CD4-positive, alpha-beta T cell treated with Interleukin-4 for 1 hour (primary cell): ENCODE measurements around the gene LARP1B.
"Not testable (repeated sequence)": the region's sequence is repeated elsewhere in the genome, so short reads cannot be mapped to it uniquely, and the experiment has no call there.

Source experiments
- DNase-seq, 2 donors: peaks; one replicate each; pipeline ENCODE4 v3.0.0-alpha.2; 2020 to 2022

Gene LARP1B

DNA sequence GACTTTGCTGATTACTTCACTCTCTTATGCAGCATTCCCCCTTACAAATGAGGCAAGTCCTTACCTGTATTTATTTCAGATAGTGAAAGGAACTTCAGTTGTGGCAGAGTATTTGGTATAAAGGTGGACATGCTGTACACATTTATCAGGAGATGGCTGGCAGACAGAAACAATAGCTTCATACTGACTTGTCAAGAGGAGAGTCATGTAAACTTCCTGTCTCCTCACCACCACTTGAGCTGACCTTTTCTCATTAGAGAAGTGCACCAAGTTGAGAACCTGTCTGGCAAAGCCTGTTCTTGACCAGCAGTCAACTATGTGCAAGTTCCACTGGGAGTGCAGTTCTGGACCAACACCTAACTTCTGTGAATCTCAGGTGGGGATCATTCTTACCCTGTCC lies 80.8 kb downstream of the LARP1B start:
- no peak for DNase-seq

- DNase-seq = no peak
Observed at GRCh38 chr4:128145727-128146126, 84.6 kb downstream of the LARP1B start.

DNA sequence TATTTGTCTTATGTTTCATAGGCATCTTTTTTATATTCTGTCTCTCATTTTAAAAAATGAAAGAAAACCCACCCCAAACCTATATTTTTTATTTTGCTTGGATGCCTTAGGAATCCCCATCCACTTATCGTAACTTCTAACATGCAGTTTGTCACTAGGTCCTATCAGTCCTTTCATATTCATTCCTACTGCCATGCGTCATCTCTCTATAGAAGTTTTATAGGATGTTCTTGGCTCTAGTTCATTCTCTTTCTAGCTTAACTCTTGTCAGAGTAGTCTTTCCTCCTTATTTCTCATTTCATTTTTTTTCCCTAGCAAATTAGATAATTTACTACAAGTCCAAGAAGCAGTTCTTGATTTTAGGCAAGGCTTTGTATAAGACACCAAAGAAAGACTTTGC lies 92.7 kb downstream of the LARP1B start:
- DNase-seq = no peak

GRCh38 chr4:128155231-128155855 lies 94.2 kb downstream of the LARP1B start:
- no peak for DNase-seq

GRCh38 chr4:128155874-128156456 lies 94.9 kb downstream of the LARP1B start:
- DNase-seq = no peak

GRCh38 chr4:128156472-128156871 lies 95.4 kb downstream of the LARP1B start:
- DNase-seq = not testable (repeated sequence)

- DNase-seq = no peak
Observed at GRCh38 chr4:128158894-128159293, 97.8 kb downstream of the LARP1B start.

DNA sequence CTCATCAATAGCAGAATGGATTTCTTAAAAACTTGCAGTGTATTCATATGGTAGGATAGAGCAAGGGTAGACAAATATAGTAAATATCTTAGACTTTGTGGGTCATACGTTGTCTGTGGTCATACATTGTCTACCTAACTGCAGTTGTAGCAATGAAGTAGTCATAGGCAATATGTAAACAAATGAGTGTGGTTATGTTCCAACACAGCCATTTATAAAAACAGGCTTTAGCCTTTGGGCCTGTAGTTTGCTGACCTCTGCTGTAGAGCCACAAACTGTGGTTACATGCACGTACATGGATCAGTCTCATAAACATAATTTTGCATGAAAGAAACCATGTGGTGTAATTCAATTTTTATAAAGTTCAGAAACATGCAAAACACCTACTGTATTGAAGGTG lies 98.9 kb downstream of the LARP1B start:
- DNase-seq = no peak

DNA sequence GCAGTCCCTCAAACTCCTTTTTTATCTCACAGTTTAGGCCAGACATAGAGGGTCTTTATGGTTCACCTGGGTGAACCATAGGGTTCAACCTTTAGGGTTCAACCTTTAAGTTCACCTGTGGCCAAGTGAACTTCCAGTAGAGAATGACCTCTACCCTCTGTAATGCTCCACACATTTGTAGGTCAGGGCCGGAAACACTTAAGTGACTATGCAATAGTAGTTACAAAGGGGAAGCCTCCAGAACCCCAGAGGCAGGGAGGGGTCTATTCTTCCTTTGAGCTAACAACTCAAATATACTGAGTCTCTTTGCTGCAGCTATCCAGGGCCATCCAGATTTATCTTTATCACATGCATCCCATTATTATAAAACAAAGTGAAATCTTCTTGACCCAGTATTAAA lies 100.0 kb downstream of the LARP1B start:
- DNase-seq = no peak

DNA sequence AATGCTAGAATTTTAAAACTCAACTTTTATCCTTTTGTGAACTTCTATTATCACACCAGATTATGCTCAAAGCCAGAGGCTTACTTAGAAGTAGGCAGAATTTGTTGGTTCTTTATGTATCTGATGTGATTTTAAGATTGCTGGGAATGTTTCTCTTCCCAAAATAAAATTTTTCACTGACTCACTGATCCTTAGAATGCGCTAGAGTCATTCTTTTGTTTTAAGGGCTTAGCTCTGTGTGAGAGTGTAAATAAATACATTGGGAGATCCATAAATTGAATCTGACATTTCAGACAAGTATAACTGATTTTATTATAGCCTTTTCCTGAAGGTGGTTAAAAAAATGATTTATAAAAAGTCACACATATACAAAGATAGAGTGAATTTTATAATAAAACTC lies 101.3 kb downstream of the LARP1B start:
- no peak for DNase-seq

DNA sequence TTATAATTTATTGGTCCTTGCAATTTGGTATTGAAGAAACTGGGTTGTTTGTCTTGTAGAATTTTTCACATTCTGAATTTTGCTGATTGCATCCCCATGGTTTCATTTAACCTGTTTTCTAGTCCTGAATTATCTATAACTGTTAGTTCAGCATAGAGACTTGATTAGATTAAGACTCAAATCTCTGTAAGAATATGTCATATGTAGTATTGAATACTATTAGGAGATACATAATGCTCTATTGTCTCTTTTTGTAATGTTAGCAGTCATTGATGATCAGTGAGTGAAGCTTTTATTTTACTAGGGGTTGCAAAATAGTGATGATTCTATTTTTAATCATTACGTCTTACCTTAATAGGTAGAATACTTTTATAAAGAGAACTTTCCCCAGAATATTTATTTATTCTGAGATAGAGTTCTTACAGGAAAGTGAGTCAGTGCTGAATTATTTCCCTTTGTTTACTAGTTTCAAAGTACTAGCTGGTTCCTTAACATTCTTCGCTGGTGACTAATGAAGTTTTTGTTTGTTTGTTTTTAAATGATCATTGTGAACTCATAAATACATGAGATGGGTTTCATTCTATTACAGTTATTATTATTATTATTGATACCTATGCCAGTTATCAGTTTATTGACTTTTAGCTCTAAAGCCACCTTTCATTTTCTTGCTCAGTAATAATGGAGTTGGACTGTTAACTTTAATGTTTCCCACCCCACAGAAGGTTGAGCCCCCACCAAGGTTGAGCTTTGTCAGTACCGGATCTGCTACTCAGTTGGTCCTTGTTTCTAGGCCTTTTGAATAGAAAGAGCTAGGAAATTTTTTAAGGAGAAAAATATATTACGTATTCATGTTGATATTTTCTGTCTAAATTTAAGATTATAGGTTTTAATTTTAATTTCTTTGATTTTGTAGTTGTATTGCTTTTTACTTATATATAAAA lies 102.3 kb downstream of the LARP1B start:
- no peak for DNase-seq

- no peak for DNase-seq
Observed at GRCh38 chr4:128166982-128167381, 105.9 kb downstream of the LARP1B start.

- no peak for DNase-seq
Observed at GRCh38 chr4:128168701-128169100, 107.6 kb downstream of the LARP1B start.

DNA sequence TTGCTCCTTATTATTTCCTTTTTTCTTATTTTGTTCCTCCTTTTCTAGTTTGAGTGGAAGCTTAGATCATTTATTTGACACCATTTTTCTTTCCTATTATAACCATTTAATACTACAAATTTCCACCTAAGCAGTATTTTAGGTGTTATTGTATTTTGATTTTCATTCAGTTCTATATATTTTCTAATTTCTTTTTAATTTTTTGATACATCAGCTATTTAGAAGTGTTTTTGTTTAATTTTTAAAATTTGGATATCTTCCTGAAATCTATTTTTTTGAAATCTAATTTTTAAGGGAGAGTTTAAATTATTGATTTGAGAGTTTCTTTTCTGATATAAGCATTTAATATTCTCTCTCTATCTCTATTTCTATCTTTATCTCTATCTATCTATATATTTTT lies 108.1 kb downstream of the LARP1B start:
- no peak for DNase-seq

DNA sequence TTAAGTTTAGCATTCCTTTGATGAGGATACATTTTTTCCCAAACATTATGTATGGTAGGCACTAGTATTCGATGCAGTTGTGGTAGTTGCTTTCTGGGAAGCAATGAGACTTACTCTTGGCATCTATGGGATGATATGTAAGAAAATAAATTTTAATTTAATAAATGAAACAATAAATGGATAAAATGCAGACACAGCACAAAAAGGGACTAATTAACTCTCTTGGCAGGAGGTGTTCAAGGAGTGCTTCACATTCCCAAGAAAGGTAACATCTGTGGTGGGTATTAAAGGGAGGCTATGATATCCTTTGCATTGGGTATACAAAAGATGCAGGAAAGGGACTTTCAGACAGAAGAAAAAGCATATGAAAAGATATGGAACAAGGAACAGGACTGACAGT lies 115.5 kb downstream of the LARP1B start:
- no peak for DNase-seq

- no peak for DNase-seq
Observed at GRCh38 chr4:128177498-128177897, 116.4 kb downstream of the LARP1B start.

GRCh38 chr4:128186623-128187022 lies 125.5 kb downstream of the LARP1B start:
- no peak for DNase-seq

GRCh38 chr4:128191115-128191781 lies 130.1 kb downstream of the LARP1B start:
- peak; percentile 73 for DNase-seq

GRCh38 chr4:128220286-128221235 lies 159.4 kb downstream of the LARP1B start:
- peak in 1 of 2 donors; percentile 21 for DNase-seq

- DNase-seq = no peak
Observed at GRCh38 chr4:128221586-128221985, 160.5 kb downstream of the LARP1B start.

DNA sequence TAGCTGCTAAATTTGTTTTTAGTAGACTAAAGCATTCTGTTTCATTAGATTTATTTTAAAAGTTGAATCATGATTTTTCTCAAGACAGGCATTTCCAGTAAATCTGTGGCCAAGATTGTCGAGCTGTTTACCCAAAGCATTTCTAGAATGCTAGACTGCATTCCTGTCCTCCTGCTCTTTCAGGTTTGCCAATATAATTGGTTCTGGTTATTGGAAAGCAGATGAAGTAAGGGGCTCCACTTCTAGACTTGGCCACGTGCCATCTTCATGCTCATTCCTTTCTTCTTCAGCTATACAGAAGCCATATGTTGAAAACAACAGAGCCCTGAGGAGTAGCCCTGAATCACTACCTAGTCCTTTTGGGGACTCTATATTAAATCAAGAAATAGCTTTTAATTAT lies 164.0 kb downstream of the LARP1B start:
- DNase-seq = no peak

GRCh38 chr4:128227991-128228571 lies 167.0 kb downstream of the LARP1B start:
- no peak for DNase-seq
